ENCODE results near the gene MX2.
"Not testable (repeated sequence)": the region's sequence is repeated elsewhere in the genome, so short reads cannot be mapped to it uniquely, and the experiment has no call there.

The MX2 gene

DNA sequence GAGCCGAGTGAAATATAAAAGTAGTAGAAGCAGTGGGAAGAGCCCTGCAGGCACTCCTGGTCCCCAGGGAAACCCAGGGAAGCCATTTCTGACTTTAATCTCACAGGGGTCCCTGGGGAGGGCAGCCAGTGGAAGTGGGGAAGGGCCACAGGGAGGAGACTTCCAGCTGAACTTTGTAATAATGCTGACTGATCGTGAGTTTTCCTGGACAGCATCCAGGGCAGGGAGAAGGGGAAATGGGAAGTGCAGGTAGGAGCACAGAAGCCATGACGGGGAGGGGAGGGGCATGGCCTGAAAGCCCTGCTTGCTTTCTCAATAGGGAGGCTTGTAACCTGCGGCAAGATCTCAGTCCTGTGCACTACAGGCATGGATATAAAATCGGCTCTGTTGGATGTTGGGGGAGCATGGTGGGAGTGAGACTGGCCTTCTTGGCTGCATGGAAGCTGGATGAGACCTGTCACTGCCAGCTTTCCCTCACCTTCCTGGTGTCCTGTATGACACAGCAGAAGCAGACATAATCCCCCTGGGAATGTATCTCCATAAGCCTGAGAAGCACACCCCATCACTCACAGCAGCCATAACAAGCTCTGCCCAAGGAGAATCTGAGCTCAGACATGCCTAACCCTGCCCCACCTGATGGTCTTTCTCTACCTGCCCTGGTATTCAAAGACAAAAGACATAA is 49.1 kb downstream of the MX2 start:
- TF ChIP-seq, protein P1, sequence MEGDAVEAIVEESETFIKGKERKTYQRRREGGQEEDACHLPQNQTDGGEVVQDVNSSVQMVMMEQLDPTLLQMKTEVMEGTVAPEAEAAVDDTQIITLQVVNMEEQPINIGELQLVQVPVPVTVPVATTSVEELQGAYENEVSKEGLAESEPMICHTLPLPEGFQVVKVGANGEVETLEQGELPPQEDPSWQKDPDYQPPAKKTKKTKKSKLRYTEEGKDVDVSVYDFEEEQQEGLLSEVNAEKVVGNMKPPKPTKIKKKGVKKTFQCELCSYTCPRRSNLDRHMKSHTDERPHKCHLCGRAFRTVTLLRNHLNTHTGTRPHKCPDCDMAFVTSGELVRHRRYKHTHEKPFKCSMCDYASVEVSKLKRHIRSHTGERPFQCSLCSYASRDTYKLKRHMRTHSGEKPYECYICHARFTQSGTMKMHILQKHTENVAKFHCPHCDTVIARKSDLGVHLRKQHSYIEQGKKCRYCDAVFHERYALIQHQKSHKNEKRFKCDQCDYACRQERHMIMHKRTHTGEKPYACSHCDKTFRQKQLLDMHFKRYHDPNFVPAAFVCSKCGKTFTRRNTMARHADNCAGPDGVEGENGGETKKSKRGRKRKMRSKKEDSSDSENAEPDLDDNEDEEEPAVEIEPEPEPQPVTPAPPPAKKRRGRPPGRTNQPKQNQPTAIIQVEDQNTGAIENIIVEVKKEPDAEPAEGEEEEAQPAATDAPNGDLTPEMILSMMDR (IDR thresholded peaks at IDR 0.05; ENCODE audit: insufficient read depth, missing control alignments): no peak
- DNase-seq (ENCODE audit: insufficient read length, low spot score): no peak
- FAIRE-seq: no peak

DNA sequence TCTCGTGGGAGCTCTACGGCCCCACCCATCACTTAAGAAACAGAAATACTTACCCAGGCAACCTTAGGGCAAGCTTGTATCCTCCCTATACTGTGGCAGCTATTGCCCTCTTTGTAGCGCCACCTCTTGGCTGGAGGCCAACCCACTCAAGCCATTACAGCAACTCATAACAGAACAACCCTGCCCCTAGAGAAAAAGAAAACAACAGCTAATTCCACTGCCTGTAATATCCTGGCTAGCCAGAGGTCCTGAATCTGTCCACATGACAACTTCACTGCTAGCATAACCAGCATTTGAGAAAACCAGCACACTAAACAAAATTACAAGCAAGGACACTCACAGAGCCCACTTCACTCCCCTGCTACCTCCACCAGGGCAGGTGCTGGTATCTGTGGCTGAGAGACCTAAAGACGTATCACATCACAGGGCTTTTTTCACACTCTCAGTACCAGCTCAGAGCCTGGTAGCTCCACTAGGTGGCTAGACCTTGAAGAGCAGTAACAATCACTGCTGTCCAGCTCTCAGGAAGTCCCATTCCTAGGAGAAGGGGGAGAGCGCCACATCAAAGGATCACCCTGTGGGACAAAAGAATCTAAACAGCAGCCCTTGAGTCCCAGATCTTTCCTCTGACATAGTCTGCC is 49.7 kb downstream of the MX2 start:
- FAIRE-seq (no peak), DNase-seq (ENCODE audit: insufficient read length, low spot score) (no peak)
- TF ChIP-seq, protein P1 (IDR thresholded peaks at IDR 0.05; ENCODE audit: insufficient read depth, missing control alignments): no peak

DNA sequence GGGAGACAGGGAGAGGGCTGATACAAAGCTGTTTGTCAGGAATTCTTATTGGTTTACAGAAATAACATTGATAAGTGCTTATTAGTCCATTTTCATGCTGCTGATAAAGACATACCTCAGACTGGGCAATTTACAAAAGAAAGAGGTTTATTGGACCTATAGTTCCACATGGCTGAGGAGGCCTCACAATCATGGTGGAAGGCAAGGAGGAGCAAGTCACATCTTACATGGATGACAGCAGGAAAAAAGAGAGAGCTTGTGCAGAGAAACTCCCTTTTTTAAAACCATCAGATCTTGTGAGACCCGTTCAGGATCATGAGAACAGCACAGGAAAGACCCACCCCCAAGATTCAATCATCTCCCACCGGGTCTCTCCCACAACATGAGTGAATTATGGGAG is 55.7 kb downstream of the MX2 start:
- not testable (repeated sequence) for FAIRE-seq; DNase-seq (ENCODE audit: insufficient read length, low spot score)

DNA sequence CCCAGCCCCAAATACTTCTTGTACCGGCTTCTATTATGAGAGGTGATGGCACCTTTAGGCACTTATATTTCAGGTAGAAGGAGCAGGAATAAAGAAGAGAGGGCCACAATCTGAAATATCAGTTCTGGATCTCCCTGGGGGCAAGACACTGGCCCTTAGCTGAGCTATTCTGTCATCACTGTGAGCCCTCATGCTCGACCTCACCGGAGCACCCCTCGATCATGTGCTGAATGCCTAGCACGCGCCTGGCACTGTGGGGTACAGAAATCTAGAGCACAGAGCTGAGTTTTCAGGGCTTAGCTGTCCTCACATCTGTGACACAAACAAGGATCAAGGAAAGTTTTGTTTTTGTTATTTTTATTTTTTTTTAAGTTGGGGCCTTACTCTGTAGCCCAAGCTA is 56.6 kb downstream of the MX2 start:
- FAIRE-seq: no peak
- TF ChIP-seq, protein P1 (IDR thresholded peaks at IDR 0.05; ENCODE audit: insufficient read depth, missing control alignments): no peak
- DNase-seq (ENCODE audit: insufficient read length, low spot score): no peak

DNA sequence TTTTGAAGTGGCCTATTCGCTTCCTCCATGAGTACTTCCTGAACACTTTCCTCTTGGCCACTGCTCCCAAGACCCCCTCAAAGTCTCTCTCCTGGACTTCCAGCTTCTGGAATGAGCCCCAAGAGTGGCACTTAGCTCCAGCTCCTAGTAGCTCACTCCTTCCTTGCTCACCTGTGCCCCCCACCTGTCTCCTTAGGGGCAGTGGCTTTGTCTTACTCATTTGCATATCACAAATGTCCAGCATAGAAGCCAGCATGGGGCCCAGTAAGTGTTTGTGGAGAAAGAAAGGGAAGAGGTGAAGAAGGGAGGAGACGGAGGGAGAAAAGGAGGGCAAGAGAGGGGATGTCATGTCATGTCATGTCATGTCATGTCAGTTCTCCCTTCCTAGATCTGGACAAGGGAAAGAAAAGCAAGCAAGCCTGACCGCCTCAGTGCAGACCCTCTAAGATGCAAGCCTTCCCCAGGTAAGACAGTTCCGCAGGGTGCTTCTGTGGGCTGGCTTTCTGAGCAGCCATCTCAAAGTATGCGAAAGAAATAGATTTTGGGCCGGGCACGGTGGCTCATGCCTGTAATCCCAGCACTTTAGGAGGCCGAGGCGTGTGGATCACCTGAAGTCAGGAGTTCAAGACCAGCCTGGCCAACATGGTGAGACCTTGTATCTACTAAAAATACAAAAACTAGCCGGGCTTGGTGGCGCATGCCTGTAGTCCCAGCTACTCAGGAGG is 57.3 kb downstream of the MX2 start:
- TF ChIP-seq, protein P1 (IDR thresholded peaks at IDR 0.05; ENCODE audit: insufficient read depth, missing control alignments): no peak
- FAIRE-seq (no peak), DNase-seq (ENCODE audit: insufficient read length, low spot score) (no peak)

DNA sequence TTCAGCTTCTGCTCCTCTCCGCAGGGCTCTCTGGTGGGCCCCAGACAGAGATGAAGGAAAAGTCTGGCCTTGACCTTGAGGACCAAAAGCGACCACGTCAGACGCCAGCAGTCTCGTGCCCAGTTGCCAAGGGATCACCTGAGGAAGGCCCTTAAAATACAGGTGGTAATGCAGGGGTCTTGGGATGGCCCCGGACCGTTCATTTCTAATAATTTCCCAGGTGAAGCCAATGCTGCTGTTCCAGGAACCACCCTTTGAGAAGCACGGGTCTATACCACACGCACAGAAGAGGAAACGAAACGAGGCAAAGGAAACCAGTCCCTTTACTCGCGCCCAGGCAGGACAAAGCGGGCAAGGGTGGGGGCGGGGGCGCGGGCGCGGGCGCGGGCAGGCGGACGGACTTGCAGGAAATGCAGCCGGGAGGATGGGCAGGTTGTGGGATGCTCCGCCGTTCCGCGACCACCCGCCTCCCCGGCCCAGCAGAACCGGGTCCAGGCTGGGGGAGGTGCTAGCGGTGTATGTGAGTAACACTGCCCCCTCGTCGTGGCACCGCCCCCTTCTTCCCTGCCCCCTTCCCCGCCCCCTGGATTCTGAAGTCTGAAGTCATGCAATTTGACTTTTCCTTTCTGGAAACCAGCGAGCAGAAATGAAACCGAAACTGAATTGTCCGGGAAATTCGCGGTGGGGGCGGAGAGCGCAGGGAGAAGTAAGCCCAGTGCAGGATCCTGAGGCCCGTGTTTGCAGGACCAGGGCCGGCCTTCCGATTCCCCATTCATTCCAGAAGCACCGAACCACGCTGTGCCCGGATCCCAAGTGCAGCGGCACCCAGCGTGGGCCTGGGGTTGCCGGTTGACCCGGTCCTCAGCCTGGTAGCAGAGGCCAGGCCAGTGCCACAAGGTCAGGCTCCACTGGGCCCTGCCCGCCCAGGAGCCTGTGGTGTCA is 58.4 kb downstream of the MX2 start:
- TF ChIP-seq, protein P1 (IDR thresholded peaks at IDR 0.05; ENCODE audit: insufficient read depth, missing control alignments): no peak
- DNase-seq (ENCODE audit: insufficient read length, low spot score) (no peak), FAIRE-seq (no peak)

DNA sequence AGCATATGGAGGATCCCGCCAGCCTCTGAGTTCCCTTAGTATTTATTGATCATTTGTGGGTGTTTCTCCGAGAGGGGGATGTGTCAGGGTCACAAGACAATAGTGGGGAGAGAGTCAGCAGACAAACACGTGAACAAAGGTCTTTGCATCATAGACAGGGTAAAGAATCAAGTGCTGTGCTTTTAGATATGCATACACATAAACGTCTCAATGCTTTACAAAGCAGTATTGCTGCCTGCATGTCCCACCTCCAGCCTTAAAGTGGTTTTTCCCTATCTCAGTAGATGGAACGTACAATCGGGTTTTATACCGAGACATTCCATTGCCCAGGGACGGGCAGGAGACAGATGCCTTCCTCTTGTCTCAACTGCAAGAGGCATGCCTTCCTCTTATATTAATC is 59.2 kb downstream of the MX2 start:
- DNase-seq (ENCODE audit: insufficient read length, low spot score); FAIRE-seq: not testable (repeated sequence)
